Activated CD4-positive, alpha-beta T cell treated with anti-CD3 and anti-CD28 coated beads for 4 hours (primary cell): ENCODE measurements around the gene DRG2.

Experiments
- DNase-seq, 2 donors: peaks; one replicate each; pipeline ENCODE4 v3.0.0-alpha.2; 2020

Gene DRG2, protein sequence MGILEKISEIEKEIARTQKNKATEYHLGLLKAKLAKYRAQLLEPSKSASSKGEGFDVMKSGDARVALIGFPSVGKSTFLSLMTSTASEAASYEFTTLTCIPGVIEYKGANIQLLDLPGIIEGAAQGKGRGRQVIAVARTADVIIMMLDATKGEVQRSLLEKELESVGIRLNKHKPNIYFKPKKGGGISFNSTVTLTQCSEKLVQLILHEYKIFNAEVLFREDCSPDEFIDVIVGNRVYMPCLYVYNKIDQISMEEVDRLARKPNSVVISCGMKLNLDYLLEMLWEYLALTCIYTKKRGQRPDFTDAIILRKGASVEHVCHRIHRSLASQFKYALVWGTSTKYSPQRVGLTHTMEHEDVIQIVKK

DNA sequence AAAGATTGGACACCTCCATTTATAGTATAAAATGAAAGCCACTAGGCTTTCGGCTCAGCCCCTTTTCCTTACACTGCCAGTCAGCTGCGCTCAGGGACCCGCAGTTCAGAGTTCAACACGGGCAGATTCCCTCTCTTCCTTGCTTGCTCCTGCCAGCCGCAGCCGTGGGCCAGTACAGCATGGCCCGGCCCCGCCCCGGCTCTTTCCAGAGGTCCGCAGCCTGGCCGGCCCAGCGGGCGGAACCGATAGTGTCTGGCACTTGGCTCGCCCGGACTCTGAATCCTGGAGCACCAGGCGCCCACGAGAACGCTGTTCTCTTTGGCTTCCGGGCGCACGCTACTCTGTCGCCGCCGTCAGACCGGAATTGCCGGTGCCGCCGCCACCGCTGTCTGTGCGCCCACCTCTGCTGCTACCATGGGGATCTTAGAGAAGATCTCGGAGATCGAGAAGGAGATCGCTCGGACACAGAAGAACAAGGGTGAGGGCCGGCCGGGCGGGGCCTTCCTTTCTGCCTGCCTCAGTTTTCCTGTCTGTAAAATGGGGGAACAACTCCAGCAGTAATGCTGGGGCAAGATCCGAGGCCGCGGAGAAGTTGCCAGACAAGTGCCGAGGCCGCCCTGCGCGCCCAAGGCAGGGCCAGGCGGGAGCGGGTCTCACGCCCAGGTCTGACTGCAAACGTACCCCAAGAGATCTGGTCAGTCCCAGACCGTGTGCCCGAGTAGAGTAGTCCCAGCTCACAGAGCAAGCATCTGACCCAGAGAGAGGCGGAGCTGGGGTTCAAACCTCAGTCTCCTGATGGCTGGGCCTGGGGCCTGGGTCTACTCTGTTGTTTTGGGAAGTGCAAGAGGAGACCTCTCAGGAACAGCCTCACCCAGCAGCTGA lies at the start of gene DRG2:
Gene DRG2, plus strand, starts transcription at position 339 of the 882 bp plus-strand sequence. Its CDS starts 76 bp downstream, at position 415.
- peak; percentile 85 for DNase-seq

DNA sequence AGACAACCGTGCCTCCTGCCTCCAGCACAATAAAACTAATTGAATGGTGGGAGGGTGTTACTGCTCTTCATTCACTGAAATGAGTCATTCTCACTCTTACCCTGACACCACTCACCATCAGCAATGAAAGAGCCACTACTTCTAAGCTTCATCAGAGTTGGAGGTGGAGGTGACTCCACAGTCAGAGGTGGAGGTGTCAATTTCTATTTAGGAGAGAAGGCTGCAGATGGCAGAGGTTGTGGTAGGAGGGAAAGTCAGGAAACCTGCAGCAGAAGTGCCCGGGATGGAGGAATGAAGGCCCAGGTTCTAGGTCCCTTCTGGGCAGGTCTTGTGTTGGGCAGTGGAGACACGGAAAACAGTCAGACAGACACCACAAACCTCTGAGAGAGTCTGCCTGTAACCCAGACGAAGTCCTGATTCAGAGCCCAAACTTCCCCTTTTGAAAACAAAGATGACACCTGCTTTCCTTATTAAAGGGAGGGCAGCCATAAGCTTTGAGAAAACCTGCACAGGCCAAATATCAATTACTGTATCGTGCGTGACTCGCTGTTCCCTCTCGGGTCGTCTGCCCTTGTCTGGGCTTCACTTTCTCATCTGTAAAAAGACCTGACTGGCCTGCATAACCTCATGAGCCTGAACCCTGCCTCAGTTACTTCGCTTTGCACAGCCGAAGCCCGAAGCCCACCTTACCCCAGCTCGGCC lies 49.4 kb upstream of the DRG2 start:
- DNase-seq: peak in 1 of 2 donors; percentile 8

DNA sequence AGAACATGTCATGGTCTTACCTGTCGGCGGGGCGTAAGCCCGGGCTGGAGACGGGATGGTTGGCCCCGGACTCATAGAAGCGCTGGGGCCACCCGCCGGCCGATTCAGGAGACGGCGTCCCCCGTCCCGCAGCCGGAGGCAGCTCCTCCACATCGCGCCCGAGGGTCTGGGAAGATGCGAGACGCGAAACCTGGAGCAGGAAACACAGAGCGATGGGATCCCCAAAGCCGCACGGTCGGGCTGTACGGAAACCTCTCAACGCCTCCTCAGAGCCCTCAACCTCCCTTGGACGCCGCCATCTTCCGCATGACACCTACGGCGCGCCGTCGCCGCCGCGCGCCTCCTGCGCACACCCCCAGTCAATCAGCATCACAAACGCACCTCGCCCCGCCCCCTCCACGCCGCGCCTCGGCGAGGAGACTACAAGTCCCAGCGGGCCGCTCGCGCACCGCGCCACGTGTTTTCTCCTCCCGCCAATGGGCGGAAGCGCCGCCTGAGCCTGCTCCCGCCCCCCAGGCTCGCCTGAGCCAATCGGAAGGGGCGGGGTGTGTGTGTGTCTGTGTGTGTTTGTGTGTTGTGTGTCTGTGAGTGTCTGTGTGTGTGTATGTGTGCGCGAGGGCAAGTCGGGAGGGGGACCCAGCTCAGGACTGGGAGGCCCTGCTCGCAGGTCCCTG lies 48.8 kb upstream of the DRG2 start, which contains the start of the genes ATPAF2 and GID4:
Gene ATPAF2, minus strand, starts transcription at position 308 of the 674 bp plus-strand sequence. Its CDS starts 155 bp downstream, at position 153.
Gene GID4, plus strand, starts transcription at position 548 of the 674 bp plus-strand sequence. Its CDS starts 57 bp downstream, at position 605.
- peak; percentile 100 for DNase-seq

DNA sequence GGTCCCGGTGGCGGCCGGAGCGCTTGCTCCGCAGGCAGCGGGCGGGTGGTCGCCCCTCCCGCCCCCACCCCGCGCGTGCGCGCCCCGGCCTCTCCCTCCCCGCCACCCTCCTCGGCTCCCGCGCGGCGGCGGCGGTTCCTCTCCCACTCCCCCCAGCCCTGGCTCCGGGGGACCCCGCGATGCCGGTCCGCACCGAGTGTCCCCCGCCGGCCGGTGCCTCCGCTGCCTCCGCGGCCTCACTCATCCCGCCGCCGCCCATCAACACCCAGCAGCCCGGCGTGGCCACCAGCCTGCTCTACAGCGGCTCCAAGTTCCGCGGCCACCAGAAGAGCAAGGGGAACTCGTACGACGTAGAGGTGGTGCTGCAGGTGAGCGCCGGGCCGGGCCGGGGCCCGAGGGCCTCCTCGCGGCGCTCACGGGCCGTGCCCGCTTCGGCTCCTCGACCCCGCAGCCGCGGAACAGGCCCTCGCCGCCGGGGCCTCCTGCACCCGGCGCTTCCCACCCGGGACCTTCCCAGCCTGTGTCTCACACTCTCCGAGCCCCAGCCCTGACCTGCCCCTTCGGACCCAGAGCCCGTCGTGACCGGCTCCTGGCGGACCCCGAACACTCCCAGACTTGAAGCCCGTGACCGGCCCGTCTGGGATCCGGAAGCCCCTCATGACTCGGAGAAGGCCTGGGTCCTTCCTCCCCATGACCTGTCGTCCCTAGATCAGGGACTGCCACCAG lies 48.0 kb upstream of the DRG2 start:
- DNase-seq: no peak

DNA sequence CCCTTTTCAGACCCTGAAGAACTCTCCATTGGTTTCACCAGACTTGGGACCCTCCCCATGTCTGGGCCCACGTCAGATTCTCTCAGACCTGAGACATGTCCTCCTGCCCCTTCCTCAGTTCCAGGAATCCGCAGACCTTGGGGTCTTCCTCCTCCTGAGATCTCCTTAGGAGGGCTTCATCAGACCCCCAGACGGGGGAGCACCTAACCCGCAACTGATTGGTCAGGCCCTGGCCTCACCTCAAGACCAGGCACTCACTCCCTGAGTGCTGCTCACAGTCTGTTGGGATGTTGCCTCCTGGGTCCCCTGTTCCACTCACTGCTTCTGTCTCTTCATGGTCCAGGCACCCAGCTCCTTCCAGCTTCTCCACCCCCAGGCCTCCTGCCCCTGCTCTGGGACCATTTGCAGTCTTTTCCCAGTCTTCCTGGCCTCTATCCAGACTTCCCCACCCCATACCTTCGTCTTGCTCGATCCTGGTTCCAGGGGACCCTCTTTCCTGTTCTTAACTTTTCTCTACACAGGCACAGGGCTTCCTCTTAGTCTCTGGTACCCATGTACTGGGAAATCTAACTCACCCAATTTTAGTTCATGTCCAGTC lies 47.4 kb upstream of the DRG2 start:
- no peak for DNase-seq

DNA sequence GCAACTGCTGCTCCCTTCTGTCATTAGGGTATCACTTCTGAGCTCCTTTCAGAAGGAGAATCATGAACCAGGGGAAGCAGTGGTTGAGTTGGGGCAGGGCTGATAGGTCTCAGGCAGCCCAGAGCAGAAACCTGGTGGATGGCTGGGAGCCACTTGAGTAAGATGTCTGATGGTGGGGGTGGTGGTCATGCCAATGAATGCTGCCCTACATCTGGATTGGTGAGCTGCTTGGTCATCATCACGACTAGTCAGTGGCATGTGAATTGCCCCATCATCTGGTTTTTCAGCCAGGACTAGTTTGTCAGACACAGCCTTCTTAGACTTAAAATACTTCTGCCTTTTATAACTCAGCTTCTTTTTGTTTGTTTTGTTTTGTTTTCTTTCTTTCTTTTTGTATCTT lies 46.0 kb upstream of the DRG2 start:
- no peak for DNase-seq

DNA sequence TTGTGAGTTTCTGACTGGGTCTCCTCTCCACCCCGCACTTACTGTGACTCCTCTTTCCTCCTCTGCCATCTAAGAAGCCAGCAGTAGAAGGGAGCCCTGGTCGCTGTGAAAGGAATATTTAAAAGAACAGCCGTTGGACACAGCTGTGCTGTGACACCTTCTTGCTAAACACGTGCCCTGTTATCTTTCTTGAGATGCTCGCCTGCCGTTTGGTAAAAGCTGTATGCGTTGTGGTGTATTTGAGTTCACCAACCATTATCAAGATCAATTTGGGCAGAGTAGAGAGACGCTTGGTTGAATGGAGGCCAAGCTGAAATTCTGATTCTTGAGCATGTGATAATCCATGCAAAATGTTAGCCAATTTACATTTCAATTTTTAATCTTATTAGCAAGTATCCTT lies 44.8 kb upstream of the DRG2 start:
- DNase-seq: no peak

DNA sequence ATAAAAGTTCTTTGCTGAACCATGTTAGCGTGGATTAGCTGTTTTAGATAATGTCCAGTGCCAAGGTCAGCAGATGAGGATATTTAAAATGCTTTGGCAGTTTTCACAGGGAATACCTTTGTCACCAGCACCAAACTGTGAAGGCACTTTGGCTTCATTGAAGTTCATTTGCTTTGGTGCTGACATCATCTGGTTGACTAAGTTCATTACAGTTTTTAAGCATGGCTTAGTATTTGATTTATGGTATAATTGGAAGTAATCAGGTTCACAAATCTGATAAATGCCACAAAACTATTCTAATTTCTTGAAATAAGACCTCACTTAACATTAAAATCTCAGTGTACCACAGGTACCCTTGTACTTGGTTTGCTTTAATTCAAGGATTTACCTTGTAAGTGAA lies 44.3 kb upstream of the DRG2 start:
- DNase-seq: no peak

DNA sequence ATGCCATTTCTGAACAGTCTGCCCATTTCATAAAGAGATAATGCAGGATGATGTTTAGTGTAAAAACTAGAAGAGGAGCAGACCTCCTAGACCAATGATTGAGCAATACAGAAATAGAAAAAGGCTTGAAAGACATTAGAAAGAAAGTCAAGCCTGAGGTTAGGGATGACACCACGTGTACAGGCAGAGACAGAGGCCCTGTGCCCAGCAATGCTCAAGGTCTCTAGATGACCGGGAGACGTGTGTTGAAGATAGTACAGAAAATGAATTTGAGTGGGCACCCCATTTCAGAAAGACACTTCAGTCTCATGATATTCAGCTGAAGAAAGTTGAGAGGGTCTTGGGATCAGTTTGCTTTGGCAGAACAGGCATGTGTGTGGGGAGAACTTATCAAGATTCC lies 43.1 kb upstream of the DRG2 start:
- DNase-seq: no peak

DNA sequence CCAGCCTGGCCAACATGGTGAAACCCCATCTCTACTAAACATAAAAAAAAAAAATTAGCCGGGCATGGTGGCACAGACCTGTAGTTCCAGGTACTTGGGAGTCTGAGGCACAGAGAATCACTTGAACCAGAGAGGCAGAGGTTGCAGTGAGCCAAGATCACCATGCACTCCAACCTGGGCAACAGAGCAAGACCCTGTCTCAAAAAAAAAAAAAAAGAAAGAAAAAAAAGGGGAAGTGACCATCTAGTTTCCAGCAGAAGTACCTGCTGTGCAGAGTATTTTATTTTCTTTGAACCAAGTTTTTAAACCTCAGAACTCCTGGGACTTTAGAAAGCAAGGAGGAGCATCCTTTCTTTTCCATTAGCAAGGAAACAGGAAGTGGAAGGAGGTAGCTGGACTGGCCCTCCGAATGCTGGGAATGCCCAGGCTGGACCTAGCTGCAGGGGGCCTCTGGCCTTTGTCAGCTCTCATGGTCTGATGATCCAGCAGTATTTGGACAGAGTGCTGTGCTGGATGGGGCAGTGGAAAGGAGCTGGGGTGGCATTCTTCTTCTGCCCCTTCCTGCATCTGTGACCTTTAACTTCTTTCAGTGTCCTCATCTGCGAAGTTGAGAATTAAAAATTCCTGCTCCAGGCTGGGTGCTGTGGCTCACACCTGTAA lies 41.9 kb upstream of the DRG2 start:
- no peak for DNase-seq

DNA sequence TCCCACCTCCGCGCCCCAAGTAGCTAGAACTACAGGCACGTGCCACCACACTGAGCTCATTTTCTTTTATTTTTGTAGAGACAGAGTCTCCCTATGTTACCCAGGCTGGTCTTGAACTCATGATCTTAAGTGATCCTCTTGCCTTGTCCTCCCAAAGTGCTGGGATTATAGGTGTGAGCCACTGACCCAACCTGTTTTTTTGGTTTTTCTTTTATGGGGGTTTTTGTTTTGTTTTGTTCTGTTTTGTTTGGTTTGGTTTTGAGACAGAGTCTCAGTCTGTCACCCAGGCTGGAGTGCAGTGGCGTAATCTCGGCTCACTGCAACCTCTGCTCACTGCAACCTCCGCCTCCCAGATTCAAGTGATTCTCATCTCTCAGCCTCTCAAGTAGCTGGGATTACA lies 32.2 kb upstream of the DRG2 start:
- no peak for DNase-seq

DNA sequence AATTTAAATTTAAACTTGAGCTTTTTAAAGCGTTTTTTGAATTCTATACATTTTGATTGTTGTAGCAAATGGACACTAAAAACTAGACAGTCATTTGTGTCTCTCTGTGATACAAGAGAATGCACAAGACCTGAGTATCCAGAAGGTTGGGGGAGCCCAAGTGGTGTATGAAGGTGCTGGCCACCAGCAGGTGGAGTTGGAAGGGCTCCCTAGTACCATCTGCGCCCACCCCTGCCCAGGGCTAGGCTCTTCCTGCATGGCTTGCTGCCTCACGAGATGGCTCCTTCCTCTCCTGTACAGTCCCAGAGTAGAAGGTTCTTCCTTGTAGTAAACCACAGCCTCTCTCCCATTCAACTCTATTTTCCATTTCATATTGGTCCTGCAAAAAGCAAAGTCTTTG lies 31.5 kb upstream of the DRG2 start:
- DNase-seq: no peak

DNA sequence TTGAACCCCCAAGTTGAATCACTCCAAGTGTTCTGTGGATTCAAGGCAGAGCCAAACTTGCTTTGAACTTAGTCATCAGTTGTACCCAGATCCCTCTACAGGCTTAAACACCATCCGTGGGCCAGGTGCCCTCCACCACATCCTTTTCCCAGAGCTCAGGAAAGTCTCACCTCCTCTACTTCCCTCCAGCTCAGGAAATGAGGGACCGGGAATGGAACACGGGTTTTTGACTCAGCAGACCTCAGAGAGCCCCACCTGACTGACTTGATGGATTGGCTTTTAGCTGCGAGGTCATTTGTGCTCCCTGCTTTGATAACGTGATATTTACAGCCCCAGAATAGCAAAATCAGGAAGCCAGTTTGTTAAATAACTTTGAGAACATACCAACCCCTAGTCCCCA lies 28.5 kb upstream of the DRG2 start:
- no peak for DNase-seq

DNA sequence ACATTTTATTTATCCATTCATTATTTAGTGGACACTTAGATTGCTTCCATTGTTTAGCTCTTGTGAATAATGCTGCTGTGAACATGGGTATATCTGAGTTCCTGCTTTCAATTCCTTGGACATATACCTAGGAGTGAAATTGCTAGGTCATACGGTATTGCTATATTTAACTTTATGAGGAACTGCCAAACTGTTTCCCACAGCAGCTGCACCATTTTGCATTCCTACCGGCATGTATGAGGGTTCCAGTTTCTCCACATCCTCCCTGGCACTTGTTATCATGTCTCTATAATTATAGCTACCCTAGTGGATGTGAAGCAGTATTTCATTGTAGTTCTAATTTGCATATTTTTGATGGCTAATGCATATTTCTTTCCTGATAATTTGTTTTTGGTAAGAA lies 23.7 kb upstream of the DRG2 start:
- no peak for DNase-seq

DNA sequence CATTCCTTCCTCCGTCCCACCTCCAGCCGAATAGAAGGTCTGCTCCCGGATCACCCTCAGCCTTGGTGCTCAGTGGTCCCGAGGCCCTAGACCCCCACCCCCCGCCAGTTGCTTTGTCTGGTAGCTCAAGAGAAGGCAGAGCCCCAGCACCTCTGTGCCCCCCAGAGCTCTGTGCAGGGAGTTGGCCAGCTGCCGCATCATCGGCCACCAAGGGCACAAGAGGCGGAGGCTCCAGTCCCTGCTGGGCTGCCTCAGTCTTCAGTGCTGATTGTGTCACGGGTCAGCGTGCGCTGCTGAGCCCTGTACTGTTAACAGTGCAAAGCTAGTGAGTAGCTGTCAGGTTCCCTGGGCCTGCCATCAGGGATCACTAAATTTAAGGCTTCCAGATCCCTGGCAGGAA lies 22.2 kb upstream of the DRG2 start:
- DNase-seq: no peak

DNA sequence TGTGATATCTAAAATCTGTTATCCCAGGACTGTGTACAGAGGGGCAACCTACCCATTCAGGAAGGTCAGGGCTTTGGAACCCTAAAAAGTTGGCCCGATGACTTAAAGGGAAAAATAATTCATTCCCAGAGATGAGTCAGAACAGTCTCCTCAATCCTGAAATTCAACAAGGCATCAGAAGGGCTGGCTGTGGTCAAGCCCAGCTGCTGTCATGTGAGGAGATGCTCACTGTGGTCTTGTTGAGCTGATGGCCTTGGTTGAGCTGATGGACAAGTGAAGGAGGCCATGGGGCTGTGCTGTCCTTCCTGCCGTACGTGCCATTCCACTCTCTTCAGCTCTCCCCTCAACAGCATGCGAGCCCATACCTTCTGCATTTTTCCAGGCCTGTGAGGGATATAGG lies 20.9 kb upstream of the DRG2 start:
- DNase-seq: no peak

DNA sequence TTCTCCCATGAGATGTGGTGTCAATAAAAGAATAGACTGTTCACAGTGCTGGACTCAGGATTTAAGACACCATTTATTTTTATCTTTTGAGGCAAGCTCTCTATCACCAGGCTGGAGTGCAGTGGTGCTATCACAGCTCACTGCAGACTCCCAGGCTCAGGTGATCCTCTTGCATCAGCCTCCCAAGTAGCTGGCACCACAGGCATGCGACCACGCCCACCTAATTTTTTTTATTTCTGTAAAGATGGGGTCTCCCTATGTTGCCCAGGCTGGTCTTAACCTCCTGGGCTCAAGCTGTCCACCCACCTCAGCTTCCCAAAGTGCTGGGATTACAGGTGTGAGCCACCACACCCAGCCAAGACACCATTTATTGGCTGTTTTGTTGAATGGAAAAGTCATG lies 18.6 kb upstream of the DRG2 start:
- DNase-seq: no peak

DNA sequence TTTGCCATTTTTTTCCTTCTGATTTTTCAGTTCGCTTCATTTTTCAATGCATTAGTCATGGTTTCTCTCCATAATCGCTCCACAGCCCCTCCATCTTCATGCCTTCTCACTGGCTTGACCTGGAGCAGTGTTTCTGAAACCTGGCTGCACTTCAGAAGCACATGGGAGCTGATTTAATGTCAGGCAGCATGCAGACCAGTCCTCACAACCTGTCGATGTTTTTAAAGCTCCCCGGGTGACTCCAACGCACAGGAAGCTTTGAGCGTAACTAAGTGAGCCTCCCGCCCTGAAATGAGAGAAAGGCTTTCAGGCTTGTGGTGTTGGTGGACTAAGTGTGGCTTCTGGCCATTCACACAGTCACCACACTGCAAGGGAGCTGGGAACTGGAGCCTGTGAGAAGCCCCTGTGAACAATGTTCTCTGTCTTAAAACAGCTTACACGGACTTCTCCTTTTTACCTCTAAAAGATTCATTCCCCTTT lies 16.8 kb upstream of the DRG2 start:
- DNase-seq: no peak

DNA sequence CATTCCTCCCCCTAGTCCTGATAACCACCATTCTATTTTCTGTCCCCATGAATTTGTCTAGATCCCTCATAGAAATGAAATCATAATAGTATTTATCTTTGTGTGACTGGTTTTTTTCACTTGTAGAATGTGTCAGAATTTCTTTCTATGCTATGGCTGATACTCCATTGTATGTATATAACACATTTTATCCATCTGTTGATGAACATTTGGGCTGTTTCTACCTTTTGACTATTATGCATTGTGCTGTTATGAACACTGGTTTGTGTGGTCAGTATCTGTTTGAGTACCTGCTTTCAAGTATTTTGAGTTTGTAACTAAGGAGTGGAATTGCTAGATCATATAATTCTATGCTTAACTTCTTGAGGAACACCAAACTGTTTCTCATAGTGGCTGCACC lies 16.0 kb upstream of the DRG2 start:
- no peak for DNase-seq

DNA sequence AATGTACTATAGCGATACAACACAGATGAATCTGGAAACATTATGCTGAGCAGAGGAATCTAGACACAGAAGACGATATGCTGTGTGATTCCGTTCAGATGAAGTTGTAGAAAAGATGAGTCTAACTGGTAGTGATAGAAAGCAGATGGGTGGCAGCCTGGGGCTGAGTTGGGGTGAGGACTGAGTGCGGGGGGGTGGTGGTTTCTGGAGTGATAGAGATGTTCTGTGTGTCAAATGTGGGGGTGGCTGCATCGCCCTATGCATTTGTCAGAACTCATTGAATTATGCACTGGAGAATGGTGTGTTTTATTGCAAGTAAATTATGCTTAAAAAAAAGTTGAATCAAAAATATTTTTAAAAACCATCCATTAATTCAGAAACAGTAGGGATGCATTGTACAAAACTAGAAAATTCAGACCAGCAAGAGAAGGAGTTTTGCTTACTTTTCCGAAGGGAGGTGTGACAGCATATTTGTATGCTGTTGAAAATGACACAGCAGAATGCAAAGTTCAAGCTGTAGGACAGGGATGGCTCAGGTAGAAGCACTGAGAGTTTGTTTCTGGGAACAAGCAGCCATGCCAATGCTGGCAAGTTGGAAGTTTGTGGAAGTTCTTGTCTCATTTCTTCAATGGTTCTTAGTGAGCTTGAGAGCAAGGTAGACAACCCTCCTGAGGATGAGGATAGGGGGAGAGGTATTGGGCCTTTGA lies 13.0 kb upstream of the DRG2 start:
- no peak for DNase-seq
